ENCODE measurements around the gene NDUFA11.
"Not testable (repeated sequence)": the region's sequence is repeated elsewhere in the genome, so short reads cannot be mapped to it uniquely, and the experiment has no call there.

Gene NDUFA11

DNA sequence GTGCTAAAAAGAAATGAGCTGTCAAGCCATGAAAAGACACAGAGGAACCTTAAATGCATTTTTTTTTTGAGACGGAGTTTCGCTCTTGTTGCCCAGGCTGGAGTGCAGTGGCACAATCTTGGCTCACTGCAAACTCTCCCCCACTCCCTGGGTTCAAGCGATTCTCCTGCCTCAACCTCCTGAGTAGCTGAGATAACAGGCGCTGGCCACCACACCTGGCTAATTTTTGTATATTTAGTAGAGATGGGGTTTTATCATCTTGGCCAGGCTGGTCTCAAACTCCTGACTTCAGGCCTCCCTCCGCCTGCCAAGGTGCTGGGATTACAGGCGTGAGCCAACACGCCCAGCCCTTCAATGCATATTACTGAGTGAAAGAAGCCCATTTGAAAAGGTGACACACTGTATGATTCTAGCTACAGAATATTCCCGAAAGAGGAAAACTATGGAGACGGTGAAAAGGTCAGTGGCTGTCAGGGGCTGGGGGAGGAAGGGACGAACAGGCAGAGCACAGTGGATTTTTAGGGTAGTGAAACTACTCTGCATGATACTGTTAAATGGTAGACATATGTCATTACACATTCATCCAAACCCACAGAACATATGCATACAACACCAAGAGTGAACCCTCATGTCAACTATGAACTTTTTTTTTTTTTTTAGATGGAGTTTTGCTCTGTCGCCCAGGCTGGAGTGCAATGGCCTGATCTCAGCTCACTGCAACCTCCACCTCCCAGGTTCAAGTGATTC lies 19.4 kb downstream of the NDUFA11 start:
- peak; percentile 52 for DNase-seq

DNA sequence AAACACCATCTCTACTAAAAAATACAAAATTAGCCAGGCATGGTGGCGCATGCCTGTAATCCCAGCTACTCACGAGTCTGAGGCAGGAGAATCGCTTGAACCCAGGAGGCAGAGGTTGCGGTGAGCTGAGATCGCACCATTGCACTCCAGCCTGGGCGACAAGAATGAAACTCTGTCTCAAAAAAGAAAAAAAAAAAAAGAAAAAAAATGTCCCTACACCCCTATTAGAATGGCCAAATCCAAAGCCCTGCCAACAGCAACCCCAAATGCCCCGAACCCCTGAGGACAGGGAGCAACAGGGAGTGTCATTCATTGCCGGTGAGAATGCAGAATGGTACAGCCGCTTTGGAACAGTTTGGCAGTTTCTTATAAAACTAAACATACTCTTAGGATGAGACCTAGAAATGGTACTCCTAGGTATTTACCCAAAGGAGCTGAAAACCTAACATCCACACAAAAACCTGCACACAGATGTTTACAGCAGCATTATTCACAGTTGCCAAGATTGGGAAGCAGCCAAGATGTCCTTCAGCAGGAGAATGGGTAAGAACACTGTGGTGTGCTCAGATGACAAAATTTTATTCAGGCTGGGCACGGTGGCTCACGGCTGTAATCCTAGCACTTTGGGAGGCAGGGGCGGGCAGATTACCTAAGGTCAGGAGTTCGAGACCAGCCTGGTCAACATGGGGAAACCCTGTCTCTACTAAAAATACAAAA lies 20.3 kb downstream of the NDUFA11 start:
- DNase-seq: peak; percentile 71

DNA sequence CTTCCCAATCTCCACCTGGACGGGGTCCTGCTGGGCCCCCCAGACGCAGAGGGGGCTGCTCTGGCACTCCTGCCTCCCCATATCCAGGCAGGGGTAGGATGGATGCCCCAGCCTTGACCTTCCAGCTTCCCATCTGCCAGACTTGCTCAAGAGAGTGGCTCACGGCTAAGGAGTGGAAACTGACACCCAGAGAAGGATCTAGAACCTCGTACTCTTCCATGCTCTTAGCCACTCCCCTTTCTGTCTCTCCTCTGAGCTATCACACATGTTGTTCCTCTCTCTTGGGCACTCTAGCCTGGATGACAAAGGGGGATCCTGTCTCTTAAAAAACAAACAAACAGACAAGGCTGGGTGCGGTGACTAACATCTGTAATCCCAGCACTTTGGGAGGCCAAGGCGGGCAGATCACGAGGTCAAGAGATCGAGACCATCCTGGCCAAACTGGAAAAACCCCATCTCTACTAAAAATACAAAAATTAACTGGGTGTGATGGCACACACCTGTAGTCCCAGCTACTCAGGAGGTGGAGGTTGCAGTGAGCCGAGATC lies 21.1 kb downstream of the NDUFA11 start:
- no peak for DNase-seq

DNA sequence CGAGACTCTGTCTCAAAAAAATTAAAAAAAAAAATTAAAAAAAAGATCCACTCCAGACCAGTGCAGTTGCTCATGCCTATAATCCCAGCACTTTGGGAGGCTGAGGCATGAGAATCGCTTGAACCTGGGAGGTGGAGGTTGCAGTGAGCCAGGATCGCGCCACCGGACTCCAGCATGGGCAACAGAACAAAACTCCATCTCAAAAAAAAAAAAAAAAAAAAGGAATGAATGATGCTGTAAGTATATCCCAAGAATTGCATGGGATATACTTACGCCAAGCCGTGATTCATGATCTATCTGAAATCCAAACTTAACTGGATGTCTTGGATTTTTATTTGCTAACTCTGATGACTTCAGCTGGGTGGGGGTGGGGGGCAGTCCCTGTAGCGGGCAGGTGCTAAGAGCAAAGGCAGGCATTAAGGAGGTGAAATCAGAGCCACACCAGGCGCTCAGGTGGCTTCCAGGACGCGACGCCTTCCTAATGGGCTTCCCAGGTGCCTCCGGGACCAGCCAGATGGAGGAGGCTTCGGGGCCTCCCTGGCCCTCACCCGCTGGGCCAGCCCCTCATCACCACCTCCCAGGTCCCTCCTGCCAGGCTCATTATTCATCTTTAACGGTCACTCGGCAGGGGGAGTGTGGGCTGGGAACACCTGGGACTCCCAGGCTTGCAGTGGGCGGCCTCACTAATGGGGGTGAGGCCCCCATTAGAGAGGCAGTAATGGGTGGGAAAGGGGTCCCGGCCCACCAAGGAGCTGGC lies 21.9 kb downstream of the NDUFA11 start:
- no peak for DNase-seq

DNA sequence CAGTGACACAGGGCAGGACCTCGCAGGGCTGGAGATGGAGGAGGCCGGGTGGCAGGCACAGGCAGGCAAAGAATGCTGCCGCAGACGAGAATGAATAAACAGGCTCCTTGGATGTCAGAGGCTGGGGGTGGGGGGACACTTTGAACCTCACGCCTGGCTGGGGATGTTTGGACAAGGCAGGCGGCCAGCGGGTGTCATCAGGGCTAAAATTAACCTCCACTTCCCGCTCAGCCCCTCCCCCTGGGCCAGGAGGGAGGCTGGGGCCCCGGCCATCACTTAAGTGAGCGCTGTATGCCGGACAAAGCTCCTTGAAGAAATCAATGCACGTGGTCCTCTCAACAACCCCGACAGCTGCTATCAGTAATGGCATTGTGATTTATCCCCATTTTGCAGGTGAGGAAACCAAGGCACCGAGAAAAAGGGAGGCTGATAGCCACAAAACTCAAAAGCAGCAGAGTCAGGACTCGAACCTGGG lies 22.9 kb downstream of the NDUFA11 start:
- DNase-seq: peak; percentile 53

DNA sequence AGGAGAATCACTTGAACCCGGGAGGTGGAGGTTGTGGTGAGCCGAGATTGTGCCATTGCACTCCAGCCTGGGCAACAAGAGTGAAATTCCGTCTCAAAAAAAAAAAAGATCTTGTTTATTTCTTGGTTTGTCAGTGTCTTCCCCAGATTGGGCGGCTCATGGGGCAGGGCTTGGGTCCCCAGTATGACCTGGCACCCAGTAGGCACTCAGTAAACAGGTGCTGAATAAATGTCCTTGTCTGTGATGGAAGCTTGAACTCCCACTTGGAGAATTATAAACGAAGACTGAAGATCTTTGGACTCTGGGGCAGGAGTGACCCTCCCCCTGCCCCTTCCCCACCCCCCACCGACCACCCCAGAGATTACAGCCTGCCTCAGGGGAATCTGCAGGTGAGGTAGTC lies 23.4 kb downstream of the NDUFA11 start:
- no peak for DNase-seq

DNA sequence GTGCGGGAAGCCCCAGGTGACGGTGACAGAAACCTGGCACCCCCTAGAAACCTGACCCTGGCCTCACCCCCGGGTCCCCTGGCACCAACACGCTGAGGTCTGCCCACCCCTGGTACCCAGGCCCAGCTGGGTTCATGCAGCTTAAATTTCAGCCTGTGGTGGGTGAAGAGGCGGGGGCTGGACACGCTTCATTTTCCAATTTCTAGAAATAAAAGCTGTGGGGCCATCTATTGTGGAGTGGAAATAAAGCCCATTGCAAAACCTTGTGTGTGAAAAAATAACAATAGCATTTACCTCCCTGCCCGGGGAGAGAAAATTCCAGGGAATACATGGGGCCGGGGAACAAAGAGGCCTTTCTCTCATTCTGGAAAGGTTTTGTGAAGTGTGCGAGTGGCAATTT lies 25.7 kb downstream of the NDUFA11 start:
- DNase-seq: no peak

DNA sequence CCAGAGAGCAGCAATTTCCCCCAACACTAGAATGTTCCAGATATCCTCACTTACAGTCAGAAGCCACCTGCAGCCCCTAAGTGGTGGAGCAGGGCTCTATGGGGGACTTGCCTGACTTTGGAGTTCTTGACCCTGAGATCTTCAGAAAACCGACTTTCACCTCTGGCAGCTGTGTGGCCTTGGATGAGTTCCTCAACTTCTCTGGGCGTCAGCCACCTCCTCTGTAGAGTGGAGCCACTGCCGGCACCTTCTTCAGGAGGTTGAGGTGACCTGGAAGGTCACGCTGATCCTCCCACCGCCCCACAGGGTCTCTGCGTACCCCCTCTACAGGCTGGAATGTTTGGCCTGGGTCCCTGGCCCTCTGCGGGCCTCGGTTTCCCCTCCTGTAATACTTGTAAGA lies 26.2 kb downstream of the NDUFA11 start:
- DNase-seq: no peak

DNA sequence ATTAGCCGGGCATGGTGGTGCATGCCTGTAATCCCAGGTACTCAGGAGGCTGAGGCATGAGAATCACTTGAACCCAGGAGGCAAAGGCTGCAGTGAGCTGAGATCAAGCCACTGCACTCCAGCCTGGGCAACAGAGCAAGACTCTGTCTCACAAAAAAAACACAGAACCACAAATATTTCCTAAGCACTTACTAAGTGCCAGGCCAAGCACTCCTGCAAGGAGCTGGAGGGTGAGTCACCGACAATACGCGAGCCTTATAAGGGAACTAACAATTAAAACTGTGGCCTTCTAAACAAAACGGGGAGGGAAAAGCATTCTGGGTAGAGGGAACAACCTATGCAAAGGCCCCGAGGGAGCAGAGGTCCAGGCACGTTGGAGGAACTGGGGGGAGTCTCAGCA lies 29.1 kb downstream of the NDUFA11 start:
- DNase-seq: not testable (repeated sequence)

DNA sequence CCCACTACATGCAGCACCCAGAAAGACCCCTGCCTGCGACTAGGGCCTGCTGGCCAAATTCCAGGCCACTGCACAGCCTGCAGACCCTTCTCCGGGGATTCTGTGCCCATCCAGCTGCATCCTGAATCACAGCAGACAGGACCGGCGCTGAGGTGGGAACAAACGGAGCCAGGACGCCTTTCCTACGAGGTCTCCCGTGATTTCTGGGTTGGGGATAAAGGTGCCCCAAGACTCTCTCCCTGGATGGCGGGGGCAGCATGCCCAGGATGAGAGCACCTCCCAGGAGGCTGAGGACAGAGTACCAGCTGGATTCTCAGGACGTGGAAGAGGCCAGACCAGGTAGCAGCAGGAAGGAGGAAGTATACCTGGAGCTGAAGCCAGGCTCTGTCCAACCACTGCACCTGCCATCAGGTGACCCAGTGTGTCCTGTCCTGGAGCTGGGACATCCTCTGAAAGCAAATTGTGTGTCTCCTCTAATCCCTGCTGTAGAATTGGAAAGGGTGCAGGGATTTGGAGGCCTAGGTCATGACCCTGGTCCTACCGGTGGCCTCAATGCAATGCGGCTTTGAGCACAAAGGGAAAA lies 29.9 kb downstream of the NDUFA11 start:
- DNase-seq: no peak

DNA sequence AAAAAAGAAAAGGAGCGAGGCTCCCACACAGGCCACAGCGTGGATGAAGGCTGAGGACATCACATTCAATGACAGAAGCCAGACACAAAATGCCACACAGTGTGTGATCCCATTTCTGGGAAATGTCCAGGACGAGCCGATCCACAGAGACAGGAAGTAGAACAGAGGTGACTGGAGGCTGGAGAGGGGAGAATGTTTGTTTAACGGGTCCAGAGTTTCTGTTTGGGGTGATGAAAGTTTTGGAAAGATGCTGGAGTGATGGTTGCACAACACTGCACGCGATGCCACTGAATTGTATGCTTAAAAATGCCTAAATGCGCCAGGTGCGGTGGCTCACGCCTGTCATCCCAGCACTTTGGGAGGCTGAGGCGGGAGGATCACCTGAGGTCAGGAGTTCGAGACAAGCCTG lies 32.6 kb downstream of the NDUFA11 start:
- DNase-seq: no peak

DNA sequence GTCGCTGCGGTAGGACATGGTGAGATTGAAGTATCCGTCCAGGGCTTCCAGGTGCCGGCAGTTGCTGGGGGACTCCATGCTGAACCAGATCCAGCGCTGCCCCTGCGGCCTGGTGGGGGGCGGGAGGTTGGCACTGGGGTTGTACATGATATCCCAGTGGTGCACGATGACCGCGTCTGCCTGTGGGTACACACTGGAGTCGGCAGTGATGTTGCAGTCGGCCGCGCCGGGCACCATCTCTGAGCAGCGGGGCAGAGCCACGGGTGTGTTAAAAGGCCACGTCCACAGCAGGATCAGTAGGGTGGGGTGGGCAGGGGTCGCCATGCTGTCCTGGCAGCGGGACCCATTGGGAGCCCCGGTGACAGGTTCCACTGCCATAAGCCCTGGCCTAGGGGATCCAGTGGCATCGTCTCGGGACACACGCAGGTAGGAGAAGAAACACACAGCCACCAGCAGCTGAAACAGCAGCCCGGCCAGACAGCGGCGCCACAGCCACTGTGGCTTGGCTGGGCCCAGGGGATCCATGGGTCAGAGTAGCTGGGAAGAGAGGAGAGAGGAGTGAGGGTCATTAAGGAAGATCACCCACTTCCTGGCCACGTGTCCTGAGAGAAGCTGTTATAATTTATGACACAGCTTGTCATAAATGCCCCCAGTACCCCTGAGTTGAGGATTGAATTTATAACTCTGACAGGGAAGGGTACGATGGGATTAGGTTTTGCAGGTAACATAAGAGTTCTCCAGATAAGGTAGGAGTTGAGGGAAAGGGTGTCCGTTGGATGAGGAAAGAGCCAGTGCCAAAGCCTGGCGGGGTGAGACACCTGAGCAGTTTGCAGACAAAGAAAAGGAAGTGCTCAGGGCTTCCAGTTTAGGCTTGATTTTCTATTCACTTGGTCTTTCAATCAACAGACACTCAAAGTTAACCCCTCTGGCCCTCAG lies 36.1 kb downstream of the NDUFA11 start:
- no peak for DNase-seq

DNA sequence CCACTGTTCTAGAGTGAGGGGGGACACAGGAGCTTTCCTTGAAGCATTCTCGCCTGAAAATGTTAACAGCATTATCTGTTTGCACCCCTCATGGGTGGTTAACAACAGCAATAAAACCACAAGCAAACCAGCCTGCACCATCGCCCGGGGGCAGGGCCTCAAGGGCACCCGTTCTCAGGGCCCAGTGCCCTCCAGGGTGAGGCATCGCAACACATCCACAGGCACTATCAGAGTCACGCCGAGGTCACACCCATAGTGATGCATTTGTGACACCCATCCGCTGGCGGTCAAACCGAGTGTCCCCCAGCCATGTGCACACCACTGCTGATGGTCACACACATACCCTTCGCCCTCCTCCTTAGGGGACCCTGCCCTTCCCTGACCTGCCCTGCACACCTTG lies 37.8 kb downstream of the NDUFA11 start:
- no peak for DNase-seq

DNA sequence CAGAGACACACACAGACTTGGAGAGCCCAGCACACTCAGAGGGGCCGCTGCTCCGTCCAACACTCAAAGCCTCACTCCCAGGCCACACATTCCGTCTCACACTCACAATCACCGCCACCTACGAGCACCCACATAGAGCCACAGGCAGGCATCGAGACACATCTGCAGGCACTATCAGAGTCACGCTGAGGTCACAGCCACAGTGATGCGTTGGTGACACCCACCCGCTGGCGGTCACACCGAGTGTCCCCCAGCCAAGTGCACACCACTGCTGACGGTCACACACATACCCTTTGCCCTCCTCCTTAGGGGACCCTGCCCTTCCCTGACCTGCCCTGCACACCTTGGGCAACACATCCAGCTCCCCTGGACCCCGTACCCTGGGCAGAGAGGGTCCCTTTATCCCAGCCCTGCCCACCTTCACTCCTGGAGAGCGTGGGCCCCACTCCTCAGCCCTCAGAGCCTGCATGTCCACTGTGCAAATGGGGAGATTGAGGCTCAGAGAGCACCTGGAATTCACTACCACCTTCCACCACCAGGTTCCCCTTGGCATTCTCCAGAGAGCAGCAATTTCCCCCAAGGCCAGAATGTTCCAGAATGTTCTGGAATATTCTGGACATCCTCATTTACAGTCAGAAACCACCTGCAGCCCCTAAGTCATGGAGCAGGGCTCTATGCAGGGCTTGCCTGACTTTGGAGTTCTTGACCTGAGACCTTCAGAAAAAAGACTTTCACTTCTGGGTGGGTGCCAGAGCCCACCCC lies 38.7 kb downstream of the NDUFA11 start:
- DNase-seq: no peak

DNA sequence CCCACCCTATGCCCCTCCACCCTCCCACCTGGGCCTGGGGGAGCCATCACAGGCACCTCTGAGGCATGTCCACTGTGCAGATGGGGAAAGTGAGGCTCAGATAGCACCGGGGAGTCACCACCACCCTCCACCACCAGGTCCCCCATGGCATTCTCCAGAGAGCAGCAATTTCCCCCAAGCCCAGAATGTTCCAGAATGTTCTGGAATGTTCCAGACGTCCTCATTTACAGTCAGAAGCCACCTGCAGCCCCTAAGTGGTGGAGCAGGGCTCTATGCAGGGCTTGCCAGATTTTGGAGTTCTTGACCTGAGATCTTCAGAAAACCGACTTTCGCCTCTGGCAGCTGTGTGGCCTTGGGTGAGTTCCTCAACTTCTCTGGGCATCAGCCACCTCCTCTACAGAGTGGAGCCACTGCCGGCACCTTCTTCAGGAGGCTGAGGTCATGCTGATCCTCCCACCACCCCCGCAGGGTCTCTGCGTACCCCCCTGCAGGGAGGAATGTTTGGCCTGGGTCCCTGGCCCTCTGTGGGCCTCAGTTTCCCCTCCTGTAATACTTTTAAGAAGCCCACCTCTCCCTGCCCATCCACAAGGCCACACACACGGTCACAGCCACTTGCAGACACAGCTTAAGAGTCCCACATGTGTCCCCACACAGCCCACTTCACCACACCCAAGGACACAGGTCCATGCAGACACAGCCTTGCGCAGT lies 39.4 kb downstream of the NDUFA11 start:
- DNase-seq: no peak

DNA sequence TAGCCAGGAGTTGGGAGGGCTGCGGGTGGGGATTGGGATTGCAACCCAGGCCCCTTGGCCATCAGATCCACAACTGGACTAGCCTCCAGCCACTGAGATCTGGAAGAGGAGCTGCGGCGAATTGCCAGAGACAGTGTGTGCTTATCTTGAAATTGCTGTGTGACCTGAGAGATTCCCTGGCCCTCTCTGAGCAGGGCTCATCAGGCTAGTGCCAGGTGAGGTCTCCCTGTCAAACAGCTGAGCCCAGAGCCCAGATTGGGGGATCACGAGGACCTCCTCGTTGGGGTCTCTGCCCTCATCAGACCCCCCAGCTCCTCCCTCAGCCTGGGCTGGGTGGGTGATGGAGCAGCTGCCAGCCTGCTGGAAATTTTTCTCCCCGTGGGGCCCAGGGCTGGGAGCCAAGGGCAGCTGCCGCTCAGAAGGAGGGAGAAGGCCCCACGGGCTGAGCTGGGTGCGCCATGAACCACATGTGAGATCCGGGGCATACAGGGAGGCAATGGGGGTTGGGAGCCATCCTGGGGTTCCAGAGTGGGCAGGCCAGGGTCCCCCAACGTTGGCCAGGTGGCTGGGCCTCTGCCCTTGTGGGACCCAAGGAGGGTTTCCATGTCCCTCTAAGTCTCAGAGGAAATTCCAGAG lies 40.4 kb downstream of the NDUFA11 start:
- DNase-seq: no peak

DNA sequence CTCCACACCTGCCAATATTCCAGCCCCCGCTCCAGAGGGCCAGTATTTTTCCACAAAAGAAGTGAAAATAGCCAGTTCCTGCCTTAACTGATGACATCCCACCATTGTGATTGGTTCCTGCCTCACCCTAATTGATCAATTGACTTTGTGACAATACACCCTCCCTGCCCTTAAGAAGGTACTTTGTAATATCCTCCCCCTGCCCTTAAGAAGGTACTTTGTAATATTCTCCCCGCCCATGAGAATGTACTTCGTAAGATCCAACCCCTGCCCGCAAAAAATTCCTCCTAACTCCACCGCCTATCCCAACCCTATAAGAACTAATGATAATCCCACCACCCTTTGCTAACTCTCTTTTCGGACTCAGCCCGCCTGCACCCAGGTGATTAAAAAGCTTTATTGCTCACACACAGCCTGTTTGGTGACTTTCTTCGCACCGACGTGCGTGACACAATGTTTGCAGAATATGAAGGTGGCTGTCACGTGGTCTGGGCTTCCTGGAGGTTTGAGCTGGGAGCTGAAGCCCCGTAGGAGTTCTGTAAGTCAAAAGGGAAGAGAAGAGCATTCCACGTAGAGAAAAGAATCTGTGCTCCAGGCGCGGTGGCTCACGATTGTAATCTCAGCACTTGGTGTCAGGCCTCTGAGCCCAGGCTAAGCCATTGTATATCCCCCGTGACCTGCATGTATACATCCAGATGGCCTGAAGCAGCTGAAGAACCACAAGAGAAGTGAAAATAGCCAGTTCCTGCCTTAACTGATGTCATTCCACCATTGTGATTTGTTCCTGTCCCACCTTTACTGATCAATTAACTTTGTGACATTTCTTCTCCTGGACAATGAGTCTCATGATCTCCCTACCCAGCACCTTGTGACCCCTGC lies 46.1 kb downstream of the NDUFA11 start:
- no peak for DNase-seq

DNA sequence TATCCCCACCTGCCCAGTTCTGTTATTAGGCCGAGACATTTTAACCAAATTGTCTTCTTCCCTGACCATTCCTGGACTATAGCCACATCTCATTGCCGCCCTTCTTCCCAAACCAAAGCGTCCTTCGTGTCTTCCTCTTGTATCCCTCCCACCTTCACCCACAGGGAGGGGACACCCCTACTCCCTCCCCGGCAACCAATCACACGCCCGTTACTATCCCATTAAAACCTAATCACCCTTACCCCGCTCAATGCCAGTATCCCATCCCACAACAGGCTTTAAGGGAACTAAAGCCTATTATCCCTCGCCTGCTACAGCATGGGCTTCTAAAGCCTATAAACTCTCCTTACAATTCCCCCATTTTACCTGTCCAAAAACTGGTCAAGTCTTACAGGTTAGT lies 48.4 kb downstream of the NDUFA11 start:
- DNase-seq: not testable (repeated sequence)

DNA sequence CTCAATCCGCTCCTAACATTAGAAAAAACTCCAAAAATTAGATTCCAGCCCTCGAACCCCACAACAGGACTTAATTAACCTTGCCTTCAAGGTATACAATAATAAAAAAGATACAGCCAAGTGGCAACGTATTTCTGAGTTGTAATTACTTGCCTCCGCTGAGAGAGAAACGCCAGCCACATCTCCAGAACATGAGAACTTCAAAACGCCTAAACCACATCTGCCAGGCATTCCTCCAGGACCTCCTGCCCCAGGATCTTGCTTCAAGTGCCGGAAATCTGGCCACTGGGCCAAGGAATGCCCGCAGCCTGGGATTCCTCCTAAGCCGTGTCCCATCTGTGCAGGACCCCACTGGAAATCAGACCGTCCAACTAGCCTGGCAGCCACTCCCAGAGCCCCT lies 49.5 kb downstream of the NDUFA11 start:
- not testable (repeated sequence) for DNase-seq
